Epithelial cell of esophagus (primary cell): ENCODE data around the gene FXR2.

Experiments used
- DNase-seq: peaks from one replicate; pipeline ENCODE4 v3.0.0; 2010; ENCODE audit warnings: low read depth
- H3K4me3 ChIP-seq: 2 replicates; pipeline ENCODE4 v1.5.1; 2011; ENCODE audit warnings: mild to moderate bottlenecking, low read length, control low read depth
- CTCF ChIP-seq: IDR thresholded peaks from 2 replicates; pipeline ENCODE4 v1.5.1; 2011; ENCODE audit warnings: low read depth, mild to moderate bottlenecking, low read length, control low read depth, inconsistent platforms; ENCODE audit not compliant: insufficient read depth; ENCODE audit errors: missing control alignments

Gene FXR2

GRCh38 chr17:7614425-7615264 is at the start of gene FXR2:
Gene FXR2, minus strand, starts transcription at chr17:7614897. Its CDS starts 365 bp downstream, at chr17:7614532.
- peak; percentile 65 for TF ChIP-seq CTCF

GRCh38 chr17:7656958-7657609 is 42.4 kb upstream of the FXR2 start:
- TF ChIP-seq CTCF: no peak
- DNase-seq: no peak
- no peak overlapping the region for H3K4me3 ChIP-seq

More at GRCh38 chr17:7614425-7615264, at the start of gene FXR2:
- peak; percentile 100 for DNase-seq
- H3K4me3 ChIP-seq: peak within 1 kb of the TSS; percentile 94

GRCh38 chr17:7655541-7655840 is 40.8 kb upstream of the FXR2 start:
- no peak overlapping the region for H3K4me3 ChIP-seq
- no peak for TF ChIP-seq CTCF
- no peak for DNase-seq

GRCh38 chr17:7654832-7655540 is 40.3 kb upstream of the FXR2 start:
- no peak for TF ChIP-seq CTCF
- H3K4me3 ChIP-seq: no peak overlapping the region
- no peak for DNase-seq

GRCh38 chr17:7652388-7653356 is 38.0 kb upstream of the FXR2 start:
- TF ChIP-seq CTCF: no peak
- no peak overlapping the region for H3K4me3 ChIP-seq
- DNase-seq: no peak

- no peak for TF ChIP-seq CTCF
- H3K4me3 ChIP-seq: no peak overlapping the region
- no peak for DNase-seq
Observed at GRCh38 chr17:7651665-7652387, 37.1 kb upstream of the FXR2 start.
